Measurements from ENCODE around the gene KLHL6. TPM values are rescaled to one million over a fixed set of nuclear protein-coding genes. Genes with fewer than 3 reads are reported as not detected.

KLHL6 gene
- total and polyA plus RNA-seq, 10 of the 15 experiments (the other 5 are each of a cell fraction or from before 2014, with no cell fraction given): 4.0 to 91.8 (median 24.4) TPM

- FAIRE-seq: peak; percentile 72
- POLR2A ChIA-PET: interaction anchor here (0.8 to 11.9 kb wide), 9 partner anchors 8 to 57 kb away, joined by 3 to 181 read pairs (median 6); partner anchors contain the start of gene KLHL6
- WGBS (ENCODE audit: insufficient coverage, insufficient replicate concordance, low lambda C conversion rate, missing lambda C conversion rate): 31% methylated on average over 9 of the region's 9 CpGs
- TF ChIP-seq SPI1 (IDR thresholded peaks at IDR 0.05; ENCODE audit: borderline replicate concordance, insufficient read depth, low read depth, low read length) (0 out of 2 replicates have a peak, but pooled peaks have one; percentile 32), ESRRA (IDR thresholded peaks at IDR 0.05; ENCODE audit: low read length) (0 out of 2 replicates have a peak, but pooled peaks have one; percentile 61), BMI1 (IDR thresholded peaks at IDR 0.05; ENCODE audit: borderline replicate concordance) (no peak), BCL11A (IDR thresholded peaks at IDR 0.05; ENCODE audit: low read depth, low read length) (peak; percentile 42; the same call in 1 of the 2 replicates), IRF5 (IDR thresholded peaks at IDR 0.05; ENCODE audit: borderline replicate concordance) (no peak), CREB1 (IDR thresholded peaks at IDR 0.05; ENCODE audit: low read depth) (0 out of 2 replicates have a peak, but pooled peaks have one; percentile 2), ZBED1 (IDR thresholded peaks at IDR 0.05; ENCODE audit: borderline replicate concordance) (0 out of 2 replicates have a peak, but pooled peaks have one; percentile 68), SRF (IDR thresholded peaks at IDR 0.05; ENCODE audit: low read depth in 2 of 2, low read length in 2 of 2) (no peak), ATF7 (IDR thresholded peaks at IDR 0.05; ENCODE audit: low read depth) (peak; percentile 77), TCF3 (IDR thresholded peaks at IDR 0.05; ENCODE audit: borderline replicate concordance, insufficient read depth, low read depth, low read length) (peak; percentile 86), NFYA (IDR thresholded peaks at IDR 0.05; ENCODE audit: borderline replicate concordance, low read depth, low read length) (no peak), REST (IDR thresholded peaks at IDR 0.05; ENCODE audit: low read depth, low read length) (no peak), CBX3 (IDR thresholded peaks at IDR 0.05; ENCODE audit: borderline replicate concordance, low read depth) (no peak), IKZF1 (conservative IDR thresholded peaks at IDR 0.05) (peak; percentile 74), GATAD2B (conservative IDR thresholded peaks at IDR 0.05; ENCODE audit: low read depth) (peak; percentile 55), WRNIP1 (IDR thresholded peaks at IDR 0.05; ENCODE audit: borderline replicate concordance, low read depth, low read length) (0 out of 2 replicates have a peak, but pooled peaks have one; percentile 73), YY1 (IDR thresholded peaks at IDR 0.05; ENCODE audit: low read depth, low read length) (0 out of 2 replicates have a peak, but pooled peaks have one; percentile 15), RB1 (IDR thresholded peaks at IDR 0.05; ENCODE audit: borderline replicate concordance) (peak; percentile 22; the same call in 1 of the 2 replicates), SUZ12 (IDR thresholded peaks at IDR 0.05; ENCODE audit: unreplicated experiment) (no peak)
Measured at GRCh38 chr3:183536238-183536880, 19.1 kb downstream of the KLHL6 start.

More at GRCh38 chr3:183536238-183536880, 19.1 kb downstream of the KLHL6 start:
- peak; percentile 82 for DNase-seq (ENCODE audit: low read depth, low spot score)
- H3K4me2 ChIP-seq (ENCODE audit: control insufficient read depth, insufficient read depth): peak overlapping the region; percentile 52
- no peak overlapping the region for H2AFZ ChIP-seq (ENCODE audit: control insufficient read depth, low read depth, low read length)
- no peaks in the 10 kb centered on the region; the same call in 2 of the 3 replicates for H3K9me3 ChIP-seq (replicated peaks; ENCODE audit: control insufficient read depth, insufficient read depth, low read length)
- H3K9ac ChIP-seq (ENCODE audit: control insufficient read depth, insufficient read depth, low read length): no peak overlapping the region
- SMC1A ChIA-PET (ENCODE audit: uncharacterized antibody, unreplicated experiment): interaction anchor here (0.9 to 9.8 kb wide), 12 partner anchors 9 to 65 kb away, joined by 3 to 190 read pairs (median 10); no protein-coding TSS in a partner anchor
- intact Hi-C loops (cut with micrococcal nuclease; ENCODE audit: unreplicated experiment): loop anchor here (2.0 kb wide), 1 partner anchor 16 kb away; no protein-coding TSS in a partner anchor
- in situ Hi-C loops (cut with MboI): no loop called here
- no peaks in the 10 kb centered on the region for H3K36me3 ChIP-seq (ENCODE audit: control insufficient read depth in 2 of 2, insufficient read depth in 2 of 2, low read length in 1 of 2)
- ATAC-seq: peak; percentile 75
- H3K4me1 ChIP-seq (ENCODE audit: control insufficient read depth, insufficient read depth, low read length): peaks cover 66% of the 10 kb centered on the region
- CTCF ChIA-PET: interaction anchor here (1.0 to 8.5 kb wide), 8 partner anchors 8 to 231 kb away, joined by 4 to 98 read pairs (median 8); no protein-coding TSS in a partner anchor
- H3K27ac ChIP-seq (ENCODE audit: control insufficient read depth, insufficient read depth): peak overlapping the region; percentile 30
- RAD21 ChIA-PET (ENCODE audit: unreplicated experiment): interaction anchor here (1.2 to 14.8 kb wide), 7 partner anchors 9 to 101 kb away, joined by 3 to 245 read pairs (median 82); partner anchors contain the start of gene KLHL6
- no TSS peak for BruUV-seq (replicated peaks)
- H3K79me2 ChIP-seq (ENCODE audit: control insufficient read depth, insufficient read depth, low read length): peaks cover 12% of the 10 kb centered on the region; the same call in 1 of the 2 replicates
- H4K20me1 ChIP-seq (ENCODE audit: control insufficient read depth, insufficient read depth): no peaks in the 10 kb centered on the region; the same call in 1 of the 2 replicates
- H3K4me3 ChIP-seq: no peak overlapping the region
- H3K27me3 ChIP-seq (replicated peaks in 1 of 2; ENCODE audit: control insufficient read depth in 2 of 2, insufficient read depth in 2 of 2, low read length in 1 of 2): no peaks in the 10 kb centered on the region
